ENCODE data around the gene NXN.
"Not testable (repeated sequence)": the region's sequence is repeated elsewhere in the genome, so short reads cannot be mapped to it uniquely, and the experiment has no call there.

Gene NXN

DNA sequence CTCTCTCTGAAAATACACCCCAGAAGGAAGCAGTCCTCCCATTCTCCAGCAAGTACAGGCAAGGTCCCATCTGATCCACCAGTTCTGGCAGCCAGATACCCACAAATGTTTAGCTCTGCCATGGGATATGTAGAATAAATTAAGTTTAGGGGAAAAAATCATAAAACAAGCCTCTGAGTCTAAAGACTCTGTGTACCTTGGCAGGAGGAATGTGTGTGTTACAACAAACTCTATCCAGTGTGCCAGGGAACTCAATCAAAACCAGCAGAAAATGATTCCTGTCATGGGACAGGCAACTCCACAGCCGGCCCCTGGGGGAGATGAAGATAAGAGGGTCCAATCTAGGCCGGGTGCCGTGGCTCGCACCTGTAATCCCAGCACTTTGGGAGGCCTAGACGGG lies 124.0 kb downstream of the NXN start:
- DNase-seq: no peak

- not testable (repeated sequence) for DNase-seq
These were observed 126.7 kb downstream of the NXN start for GRCh38 chr17:852850-853249.

- no peak for DNase-seq
These were observed 127.2 kb downstream of the NXN start for GRCh38 chr17:852349-852748.

GRCh38 chr17:851924-852323 lies 127.7 kb downstream of the NXN start:
- DNase-seq: no peak

- DNase-seq: peak; percentile 16
These were observed 128.5 kb downstream of the NXN start for GRCh38 chr17:850851-851763.

DNA sequence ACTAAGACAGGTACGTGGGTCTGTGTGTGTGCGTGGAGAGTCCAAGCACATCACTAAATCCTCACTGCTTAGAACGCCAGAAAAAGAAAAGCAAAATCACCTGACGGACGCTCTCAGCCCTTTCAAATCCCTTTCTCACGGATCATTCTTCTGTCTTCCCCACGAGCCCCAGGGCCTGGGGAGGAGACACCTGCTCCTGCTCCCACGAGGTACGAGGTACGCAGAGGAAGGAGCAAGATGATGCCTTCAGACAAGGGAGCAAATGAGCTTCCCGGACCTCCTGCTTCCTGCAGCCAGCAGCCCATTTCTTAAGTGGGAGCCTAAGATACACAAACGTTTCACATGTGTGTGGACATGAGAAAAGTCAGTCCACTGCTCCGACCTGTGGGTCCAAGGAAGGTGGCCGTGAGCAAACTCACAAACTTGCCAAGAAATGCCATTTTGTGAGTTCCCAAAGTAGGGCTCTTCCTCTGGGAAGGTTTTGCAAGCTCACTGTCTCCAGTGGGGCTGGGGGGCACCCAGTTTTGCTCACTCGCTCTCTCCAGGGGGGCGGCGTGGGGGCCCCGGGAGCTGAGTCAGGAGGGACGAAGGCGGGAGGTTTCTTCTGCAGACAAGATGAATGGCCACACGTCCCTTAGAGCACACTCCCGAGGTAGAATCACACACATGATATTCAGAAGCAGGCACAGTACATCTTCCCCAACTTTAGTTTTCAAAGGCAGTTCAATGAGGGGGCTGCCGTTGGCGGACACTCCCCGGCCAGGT lies 129.3 kb downstream of the NXN start:
- DNase-seq: no peak

DNA sequence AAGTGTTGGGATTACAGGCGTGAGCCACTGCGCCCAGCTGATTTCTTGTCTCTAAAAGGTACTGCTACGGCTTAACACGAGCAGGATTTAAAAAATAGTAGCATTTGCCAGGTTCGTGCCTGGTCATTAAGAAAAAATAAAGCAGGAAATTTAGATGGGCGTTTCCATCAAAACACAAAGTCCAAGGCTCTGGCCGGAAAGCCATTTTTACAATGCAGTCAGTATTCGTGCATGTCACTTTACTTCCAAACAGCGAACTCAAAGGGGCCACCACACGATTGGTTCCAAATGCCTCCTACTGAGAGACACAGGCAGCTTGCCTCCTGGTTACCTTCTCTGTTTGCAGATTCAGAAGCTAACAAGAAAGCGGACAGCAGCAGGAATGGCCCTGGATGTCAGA lies 131.2 kb downstream of the NXN start:
- DNase-seq: no peak

GRCh38 chr17:846901-847843 lies 132.4 kb downstream of the NXN start:
- DNase-seq: no peak

DNA sequence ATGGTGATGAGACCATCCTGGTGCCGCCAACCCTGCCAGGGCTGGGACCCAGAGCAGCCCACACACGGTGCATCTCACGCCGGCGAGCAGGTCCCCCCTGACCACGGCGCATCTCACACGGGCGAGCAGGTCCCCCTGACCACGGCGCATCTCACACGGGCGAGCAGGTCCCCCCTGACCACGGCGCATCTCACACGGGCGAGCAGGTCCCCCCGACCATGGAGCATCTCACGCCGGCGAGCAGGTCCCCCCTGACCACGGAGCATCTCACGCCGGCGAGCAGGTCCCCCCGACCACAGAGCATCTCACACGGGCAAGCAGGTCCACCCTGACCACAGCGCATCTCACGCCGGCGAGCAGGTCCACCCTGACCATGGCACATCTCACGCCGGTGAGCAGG lies 138.3 kb downstream of the NXN start:
- DNase-seq: no peak

DNA sequence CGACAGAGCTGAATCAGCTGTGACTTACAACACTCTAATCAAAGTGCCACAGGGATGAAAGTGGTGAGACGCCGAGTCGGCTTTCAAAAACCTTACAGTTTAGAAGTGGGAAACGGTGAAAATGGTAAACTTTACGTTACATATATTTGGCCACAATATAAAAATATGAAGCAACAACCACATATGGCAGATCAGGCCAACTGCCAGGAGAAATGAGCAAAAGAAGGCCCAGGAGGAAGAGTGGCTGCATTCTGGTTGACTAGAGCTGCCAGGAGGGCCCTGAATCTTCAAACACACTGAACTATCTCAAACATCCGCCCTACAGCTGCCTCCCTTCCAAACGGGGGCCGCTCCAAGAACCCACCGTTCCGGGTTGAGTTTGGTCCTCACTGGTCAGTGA lies 141.1 kb downstream of the NXN start:
- no peak for DNase-seq

DNA sequence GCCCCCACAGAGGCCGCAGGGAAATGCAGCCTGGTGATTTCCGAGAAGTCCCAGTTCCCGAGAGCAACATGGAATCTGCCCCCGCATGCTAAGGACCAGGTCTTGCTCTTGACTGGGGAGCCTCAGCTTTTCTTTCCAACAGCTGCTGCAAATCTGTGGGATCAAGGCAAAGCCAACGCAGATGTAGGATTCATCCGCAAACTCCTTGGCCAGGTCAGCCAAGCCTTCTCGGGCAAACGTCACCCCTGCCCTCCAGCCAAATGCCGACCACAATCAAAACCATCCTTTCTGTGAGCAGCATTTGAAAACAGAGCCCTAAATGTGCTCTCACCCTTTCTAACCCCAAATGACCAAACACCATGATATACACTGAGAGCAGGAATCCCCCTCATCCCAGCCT lies 143.4 kb downstream of the NXN start:
- DNase-seq: no peak

- DNase-seq: not testable (repeated sequence)
These were observed 143.9 kb downstream of the NXN start for GRCh38 chr17:835721-836120.

DNA sequence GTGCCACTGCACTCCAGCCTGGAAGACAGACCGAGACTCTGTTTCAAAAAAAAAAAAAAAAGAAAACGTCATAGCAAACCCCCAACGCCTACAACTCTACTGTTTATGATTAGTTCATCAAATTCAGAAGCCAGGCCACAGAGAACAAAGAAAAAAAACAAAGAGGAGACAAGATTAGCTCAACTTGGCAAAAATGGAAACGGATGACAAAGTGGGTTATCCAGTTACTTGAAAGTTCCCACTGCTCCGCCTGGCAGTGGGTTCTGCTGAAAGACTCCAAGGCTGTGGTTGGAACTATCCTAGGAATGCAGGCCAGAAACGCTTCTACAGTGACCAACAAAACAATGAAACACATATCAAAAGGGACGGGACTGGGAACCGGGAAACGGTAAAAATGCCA lies 144.3 kb downstream of the NXN start:
- no peak for DNase-seq

DNA sequence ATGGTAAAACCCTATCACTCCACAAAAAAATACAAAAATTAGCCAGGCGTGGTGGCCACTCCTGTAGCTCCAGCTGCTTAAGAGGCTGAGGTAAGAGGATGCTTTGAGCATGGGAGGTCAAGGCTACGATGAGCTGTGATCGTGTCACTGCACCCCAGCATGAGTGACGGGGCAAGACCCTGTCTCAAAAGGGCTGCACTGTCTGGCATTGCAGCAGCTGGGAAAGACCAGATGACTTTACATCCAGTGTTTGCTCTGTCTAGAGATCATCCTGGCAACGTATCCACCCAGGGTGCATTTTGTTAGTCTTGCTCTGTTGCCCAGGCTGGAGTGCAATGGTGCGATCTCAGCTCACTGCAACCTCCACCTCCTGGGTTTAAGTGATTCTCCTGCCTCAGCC lies 145.4 kb downstream of the NXN start:
- no peak for DNase-seq

DNA sequence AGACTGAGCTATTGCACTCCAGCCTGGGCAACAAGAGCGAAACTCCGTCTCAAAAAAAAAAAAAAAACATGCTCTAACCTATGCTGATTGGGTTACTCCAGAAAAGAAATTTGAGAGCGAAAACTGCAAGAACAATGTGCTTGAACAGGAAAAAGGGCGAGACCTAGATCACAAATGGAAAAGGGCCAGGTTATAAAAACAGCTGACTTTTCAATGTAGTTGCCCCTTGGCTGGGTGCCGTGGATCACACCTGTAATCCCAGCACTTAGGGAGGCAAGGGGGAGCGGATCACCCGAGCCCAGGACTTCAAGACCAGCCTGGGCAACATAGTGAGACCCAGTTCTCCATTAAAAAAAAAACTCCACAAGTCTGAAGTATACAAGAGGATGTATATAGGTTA lies 148.6 kb downstream of the NXN start:
- DNase-seq: no peak

GRCh38 chr17:830381-830780 lies 149.2 kb downstream of the NXN start:
- no peak for DNase-seq

DNA sequence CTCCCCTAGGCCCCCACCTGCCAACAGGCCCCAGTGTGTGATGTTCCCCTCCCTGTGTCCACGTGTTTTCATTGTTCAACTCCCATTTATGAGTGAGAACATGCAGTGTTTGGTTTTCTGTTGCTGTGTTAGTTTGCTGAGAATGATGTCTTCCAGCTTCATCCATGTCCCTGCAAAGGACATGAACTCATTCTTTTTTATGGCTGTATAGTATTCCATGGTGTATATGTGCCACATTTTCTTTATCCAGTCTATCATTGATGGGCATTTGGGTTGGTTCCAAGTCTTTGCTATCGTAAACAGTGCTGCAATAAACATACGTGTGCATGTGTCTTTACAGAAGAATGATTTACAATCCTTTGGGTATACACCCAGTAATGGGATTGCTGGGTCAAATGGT lies 150.0 kb downstream of the NXN start:
- DNase-seq: not testable (repeated sequence)

- no peak for DNase-seq
These were observed 150.8 kb downstream of the NXN start for GRCh38 chr17:828761-829160.

DNA sequence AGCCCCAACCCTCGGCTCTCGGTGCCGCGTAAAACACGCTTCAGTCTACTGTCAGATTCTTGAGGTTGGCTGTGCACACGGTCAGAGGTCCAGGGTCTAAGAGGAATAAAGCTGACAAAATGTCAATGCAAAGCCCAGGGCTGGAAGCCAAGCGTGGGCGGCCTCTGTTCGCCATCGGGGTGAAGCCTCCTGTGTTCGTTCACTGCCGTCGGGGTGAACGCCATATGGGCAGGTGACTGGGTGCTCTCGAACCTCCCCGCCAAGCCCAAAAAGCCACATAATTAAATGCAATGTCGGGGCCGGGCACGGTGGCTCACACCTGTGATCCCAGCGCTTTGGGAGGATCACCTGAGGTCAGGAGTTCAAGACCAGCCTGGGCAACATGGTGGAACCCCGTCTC lies 152.8 kb downstream of the NXN start:
- no peak for DNase-seq

- DNase-seq: no peak
These were observed 154.4 kb downstream of the NXN start for GRCh38 chr17:825216-825615.

DNA sequence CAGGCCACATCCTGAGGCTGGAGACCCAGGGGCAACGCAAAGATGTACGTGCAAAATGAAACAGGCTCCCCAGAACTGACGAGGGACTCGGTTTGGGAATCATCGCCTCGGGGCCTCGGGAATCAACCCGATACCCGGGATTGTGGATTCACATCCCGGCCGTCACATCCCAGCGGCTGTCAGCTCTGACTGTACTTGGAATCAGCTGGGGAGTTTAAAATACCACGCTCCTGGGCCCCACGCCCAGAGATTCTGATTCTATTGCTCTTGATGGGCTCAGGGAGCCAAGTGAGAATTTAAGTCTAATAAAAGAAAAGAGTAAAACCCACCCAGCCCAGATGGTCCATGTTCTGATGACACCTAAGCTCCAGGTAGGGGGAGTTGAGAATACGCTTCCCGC lies 155.2 kb downstream of the NXN start:
- DNase-seq: no peak

DNA sequence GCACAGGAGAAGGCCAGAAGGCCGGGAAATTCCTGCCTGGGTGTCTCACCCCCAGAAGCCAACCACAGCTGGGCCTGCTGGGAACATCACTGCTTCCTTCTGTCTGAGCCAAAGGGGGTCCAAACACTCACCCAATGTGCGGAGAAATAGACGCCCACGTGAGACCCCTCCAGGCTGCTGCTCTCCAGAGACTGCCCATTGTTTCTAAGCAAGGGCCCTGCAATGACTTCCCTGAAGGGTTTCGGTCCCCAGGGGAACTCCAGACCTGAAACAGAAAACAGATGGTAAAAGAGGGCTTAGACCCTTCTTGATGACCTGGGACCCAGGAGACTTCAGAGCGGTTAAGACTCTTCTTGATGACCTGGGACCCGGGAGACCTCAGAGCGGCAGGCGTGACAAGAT lies 156.1 kb downstream of the NXN start:
- peak; percentile 90 for DNase-seq

DNA sequence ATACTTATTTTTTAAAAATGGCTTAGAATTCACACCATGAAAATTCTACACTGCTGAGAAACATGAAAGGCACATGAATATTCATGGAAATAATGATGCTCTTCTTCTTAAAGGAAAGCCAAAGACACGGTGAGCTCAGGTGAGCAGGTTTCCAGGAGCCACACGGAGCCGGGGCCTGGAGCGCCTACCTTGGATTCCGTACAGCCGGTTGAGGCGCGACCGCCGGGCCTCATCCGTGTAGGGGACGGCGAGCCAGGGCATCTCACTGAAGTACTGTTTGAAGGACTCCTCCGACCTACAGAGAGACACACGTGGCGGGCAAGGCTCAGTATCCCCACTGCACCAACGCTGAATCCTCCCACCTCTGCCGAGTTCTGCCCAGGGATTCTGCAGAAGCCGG lies 160.3 kb downstream of the NXN start:
- DNase-seq: no peak
